Prostate gland (tissue), 2 donors: Measurements from ENCODE around the gene TTLL13. TPM values are rescaled to one million over a fixed set of nuclear protein-coding genes. Genes with fewer than 3 reads are reported as not detected.

Experiments
- DNase-seq: peaks from one replicate; pipeline ENCODE4 v3.0.0-alpha.2; 2019; ENCODE audit warnings: low spot score
- H3K27ac ChIP-seq, 2 donors: fragments of 200-600 bp; sonication (generic); 2 replicates each; pipeline ENCODE4 v1.5.1; 2017 to 2019
- H3K27me3 ChIP-seq: fragments of 200-600 bp; sonication (generic); replicated peaks from 2 replicates; pipeline ENCODE4 v1.5.1; 2019; ENCODE audit not compliant: insufficient read depth
- H3K36me3 ChIP-seq, 2 donors: fragments of 200-600 bp; sonication (generic); 1 replicate in 1 of 2; 2 replicates in 1 of 2; pipeline versions ENCODE4 v1.5.1 to v1.8.1; 2017 to 2019
- H3K4me1 ChIP-seq: fragments of 200-600 bp; sonication (generic); replicated peaks from 2 replicates; pipeline ENCODE4 v1.5.1; 2019
- H3K4me3 ChIP-seq, 2 donors: fragments of 200-600 bp; sonication (generic); 2 replicates each; pipeline ENCODE4 v1.5.1; 2017 to 2019
- H3K9me3 ChIP-seq: fragments of 200-600 bp; sonication (generic); 2 replicates; pipeline ENCODE4 v1.5.1; 2017
- CTCF ChIP-seq, 4 experiments: fragments of 200-600 bp in 2 of 4; fragments of 450-650 bp in 2 of 4; sonication (generic) in 2 of 4; IDR thresholded peaks; 1 replicate in 3 of 4; 2 replicates in 1 of 4; pipeline ENCODE4 v1.5.1; 2016 to 2019; ENCODE audit warnings: antibody characterized with exemption in 4 of 4, mild to moderate bottlenecking in 2 of 4, moderate library complexity in 2 of 4
- POLR2A ChIP-seq: fragments of 450-650 bp; IDR thresholded peaks from one replicate; pipeline ENCODE4 v1.6.1; 2016; ENCODE audit warnings: antibody characterized with exemption, mild to moderate bottlenecking
- POLR2AphosphoS5 ChIP-seq: sonication (generic); formaldehyde crosslinking; IDR thresholded peaks from one replicate; pipeline ENCODE4 v1.6.1; 2017; ENCODE audit warnings: antibody characterized with exemption
- WGBS: methylation state at CpG from one replicate; pipeline ENCODE4 v1.1.5; 2018; 5-methylcytosine and 5-hydroxymethylcytosine counted together
- intact Hi-C: fragments of 100-400 bp; cut with DNase I; formaldehyde crosslinking; loops from one replicate; pipeline ENCODE4 v1.14.2; 2022
- total RNA-seq, 2 donors: library from RNA; depleted of rRNA; stranded (reverse); fragments of >200 nt; gene quantifications; one replicate each; pipeline ENCODE4 v1.1.0, GENCODE V29; 2016

The TTLL13 gene
- total RNA-seq, 2 donors from 2014 or later: 0.51 TPM; not detected in 1

DNA sequence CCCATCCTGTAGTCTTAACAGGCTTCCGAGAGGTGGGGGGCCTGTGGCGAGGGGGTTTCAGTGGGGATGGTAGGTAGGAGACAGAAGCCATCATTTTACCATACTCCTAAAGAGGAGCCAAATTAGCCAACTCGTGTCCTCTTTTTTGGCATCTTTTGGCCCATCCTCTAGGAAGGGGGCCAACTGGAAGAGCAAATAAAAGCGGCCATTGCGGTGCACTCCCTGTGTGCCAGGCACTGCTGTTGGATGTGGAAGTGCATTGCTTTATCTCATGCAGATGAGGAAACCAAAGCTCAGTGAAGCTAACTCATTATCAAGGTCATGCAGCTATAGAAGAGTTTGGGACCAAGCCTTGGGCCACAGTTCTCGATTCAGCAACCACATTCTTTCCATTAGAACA lies 42.1 kb upstream of the TTLL13 start:
- no peak overlapping the region for H3K4me3 ChIP-seq
- H3K4me1 ChIP-seq: peaks cover 18% of the 10 kb centered on the region
- intact Hi-C loops: no loop called here
- no peaks in the 10 kb centered on the region for H3K27me3 ChIP-seq
- 81% methylated on average over 6 of the region's 6 CpGs for WGBS
- TF ChIP-seq CTCF (IDR thresholded peaks at IDR 0.05) (no peak), POLR2AphosphoS5 (no peak), POLR2A (no peak)
- no peaks in the 10 kb centered on the region for H3K36me3 ChIP-seq
- no peak overlapping the region for H3K27ac ChIP-seq
- H3K9me3 ChIP-seq: no peaks in the 10 kb centered on the region
- DNase-seq: no peak

- 89% methylated on average over 6 of the region's 6 CpGs for WGBS
- Histone ChIP-seq H3K4me1 (peaks cover 15% of the 10 kb centered on the region), H3K27ac (no peak overlapping the region), H3K9me3 (no peaks in the 10 kb centered on the region), H3K27me3 (no peaks in the 10 kb centered on the region), H3K36me3 (no peaks in the 10 kb centered on the region), H3K4me3 (no peak overlapping the region)
- DNase-seq: no peak
- TF ChIP-seq CTCF (IDR thresholded peaks at IDR 0.05) (no peak), POLR2AphosphoS5 (no peak), POLR2A (no peak)
- intact Hi-C loops: no loop called here
These were observed 41.0 kb upstream of the TTLL13 start for GRCh38 chr15:90208356-90208755.

DNA sequence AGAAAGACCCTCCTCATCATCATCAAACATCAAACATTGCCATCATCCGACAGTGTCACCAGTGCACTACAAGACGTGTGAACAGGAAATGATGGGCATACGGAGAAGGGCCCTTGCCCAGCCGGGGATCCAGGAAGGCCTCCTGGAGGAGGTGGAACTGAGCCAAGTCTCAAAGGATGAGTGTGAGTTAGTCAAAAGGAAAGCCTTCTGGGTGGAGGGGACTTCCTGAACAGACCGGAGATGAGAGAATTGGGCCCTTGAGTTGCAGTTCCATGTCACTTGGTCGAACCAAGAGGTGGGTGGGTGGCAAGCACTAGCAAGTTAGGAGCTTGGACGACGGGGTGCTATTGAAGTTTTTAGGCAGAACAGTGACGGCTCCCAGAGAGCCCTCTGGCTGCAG lies 39.8 kb upstream of the TTLL13 start:
- no peaks in the 10 kb centered on the region for H3K27me3 ChIP-seq
- H3K4me3 ChIP-seq: no peak overlapping the region
- no peaks in the 10 kb centered on the region for H3K9me3 ChIP-seq
- intact Hi-C loops: no loop called here
- H3K36me3 ChIP-seq: no peaks in the 10 kb centered on the region
- peaks cover 15% of the 10 kb centered on the region for H3K4me1 ChIP-seq
- H3K27ac ChIP-seq: peak overlapping the region in 1 of 2 donors; percentile 13
- whole genome bisulfite sequencing: 77% methylated on average over 9 of the region's 9 CpGs
- no peak for DNase-seq
- TF ChIP-seq POLR2A: no peak
- TF ChIP-seq POLR2AphosphoS5: no peak
- TF ChIP-seq CTCF (IDR thresholded peaks at IDR 0.05): no peak

DNA sequence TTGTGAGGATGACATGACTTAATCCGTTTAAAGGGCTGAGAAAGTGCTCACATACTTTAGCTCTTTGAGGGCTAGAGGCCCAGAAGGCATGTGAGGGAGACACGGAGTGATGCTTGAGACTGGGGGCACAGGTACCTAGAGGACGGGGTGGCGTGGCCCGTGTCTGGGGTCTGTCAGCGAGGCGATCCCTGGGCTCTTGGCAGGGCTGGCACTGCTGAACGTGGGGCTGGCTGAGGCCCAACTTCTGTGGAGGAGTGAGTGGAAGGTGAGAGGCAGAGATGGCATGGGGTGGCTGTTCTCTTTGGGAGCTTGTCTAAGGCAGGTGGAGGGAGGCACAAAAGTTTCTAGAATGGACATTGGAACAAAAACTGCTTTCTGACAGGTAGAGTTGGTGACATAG lies 38.8 kb upstream of the TTLL13 start:
- 47% methylated on average over 8 of the region's 8 CpGs for WGBS
- Histone ChIP-seq H3K36me3 (no peaks in the 10 kb centered on the region), H3K9me3 (no peaks in the 10 kb centered on the region), H3K4me3 (no peak overlapping the region), H3K4me1 (peaks cover 15% of the 10 kb centered on the region), H3K27ac (peak overlapping the region; percentile 10 to 69), H3K27me3 (no peaks in the 10 kb centered on the region)
- intact Hi-C loops: loop anchor here (5.0 to 10.0 kb wide), 3 partner anchors 206 to 458 kb away; partner anchors contain the start of genes MESP1 and ZNF710
- TF ChIP-seq CTCF (IDR thresholded peaks at IDR 0.05): no peak
- TF ChIP-seq POLR2A: no peak
- TF ChIP-seq POLR2AphosphoS5: no peak
- no peak for DNase-seq

GRCh38 chr15:90211009-90211408 lies 38.3 kb upstream of the TTLL13 start:
- DNase-seq: no peak
- 89% methylated on average over 9 of the region's 9 CpGs for WGBS
- TF ChIP-seq POLR2AphosphoS5 (no peak), POLR2A (no peak), CTCF (IDR thresholded peaks at IDR 0.05) (no peak)
- Histone ChIP-seq H3K27me3 (no peaks in the 10 kb centered on the region), H3K27ac (peak overlapping the region; percentile 38 to 69), H3K4me3 (no peak overlapping the region), H3K9me3 (no peaks in the 10 kb centered on the region), H3K36me3 (no peaks in the 10 kb centered on the region), H3K4me1 (peaks cover 15% of the 10 kb centered on the region)
- intact Hi-C loops: loop anchor here (5.0 to 10.0 kb wide), 3 partner anchors 206 to 459 kb away; partner anchors contain the start of genes MESP1 and ZNF710
